ENCODE results near the gene SLU7. TPM values are rescaled to one million over a fixed set of nuclear protein-coding genes. Genes with fewer than 3 reads are reported as not detected.

The SLU7 gene
- total RNA-seq, 2 experiments from 2014 or later, result 50.1 to 54.6 TPM

GRCh38 chr5:160384681-160385080, 34.2 kb downstream of the SLU7 start:
- H3K27me3 Mint-ChIP-seq, result peaks cover 34% of the 10 kb centered on the region
- no peak for ATAC-seq

GRCh38 chr5:160382346-160382745, 36.5 kb downstream of the SLU7 start:
- DNase-seq (no peak), ATAC-seq (no peak)
- Mint-ChIP-seq H3K4me1 (no peaks in the 10 kb centered on the region), H3K27ac (no peak overlapping the region), H3K36me3 (no peaks in the 10 kb centered on the region), H3K4me3 (no peak overlapping the region), H3K27me3 (peaks cover 37% of the 10 kb centered on the region), H3K9me3 (ENCODE audit: low read depth) (peaks cover 4% of the 10 kb centered on the region)
- CTCF ChIA-PET, result no interaction called here

More at GRCh38 chr5:160384681-160385080, 34.2 kb downstream of the SLU7 start:
- CTCF ChIA-PET, result no interaction called here
- no peak overlapping the region for H3K4me3 Mint-ChIP-seq
- no peaks in the 10 kb centered on the region for H3K4me1 Mint-ChIP-seq
- no peak overlapping the region for H3K27ac Mint-ChIP-seq
- H3K9me3 Mint-ChIP-seq (ENCODE audit: low read depth), result peaks cover 5% of the 10 kb centered on the region
- DNase-seq, result no peak
- peaks cover 5% of the 10 kb centered on the region for H3K36me3 Mint-ChIP-seq

- CTCF ChIA-PET, result interaction anchor here (0.8 to 1.6 kb wide), 2 partner anchors 11 to 15 kb away, joined by 3 to 6 read pairs; no protein-coding TSS in a partner anchor
- Mint-ChIP-seq H3K27me3 (peaks cover 51% of the 10 kb centered on the region), H3K36me3 (no peaks in the 10 kb centered on the region), H3K27ac (no peak overlapping the region), H3K4me1 (no peaks in the 10 kb centered on the region), H3K4me3 (no peak overlapping the region), H3K9me3 (ENCODE audit: low read depth) (no peaks in the 10 kb centered on the region)
- DNase-seq (no peak), ATAC-seq (no peak)
Measured at GRCh38 chr5:160380041-160380440, 38.8 kb downstream of the SLU7 start.

- Mint-ChIP-seq H3K36me3 (no peaks in the 10 kb centered on the region), H3K27me3 (peaks cover 56% of the 10 kb centered on the region), H3K9me3 (ENCODE audit: low read depth) (no peaks in the 10 kb centered on the region), H3K4me1 (no peaks in the 10 kb centered on the region), H3K27ac (no peak overlapping the region), H3K4me3 (no peak overlapping the region)
- CTCF ChIA-PET, result interaction anchor here (1.6 kb wide), 1 partner anchor 12 kb away, joined by 6 read pairs; no protein-coding TSS in a partner anchor
- DNase-seq, result no peak
- no peak for ATAC-seq
Measured at GRCh38 chr5:160379511-160379910, 39.4 kb downstream of the SLU7 start.

- CTCF ChIA-PET, result interaction anchor here (0.9 to 1.4 kb wide), 2 partner anchors 11 to 13 kb away, joined by 3 to 4 read pairs; no protein-coding TSS in a partner anchor
Measured at GRCh38 chr5:160378330-160378729, 40.6 kb downstream of the SLU7 start.

GRCh38 chr5:160377651-160378050, 41.2 kb downstream of the SLU7 start:
- H3K9me3 Mint-ChIP-seq (ENCODE audit: low read depth), result no peaks in the 10 kb centered on the region
- CTCF ChIA-PET, result interaction anchor here (1.4 kb wide), 1 partner anchor 13 kb away, joined by 4 read pairs; no protein-coding TSS in a partner anchor
- DNase-seq, result no peak
- no peaks in the 10 kb centered on the region for H3K4me1 Mint-ChIP-seq
- ATAC-seq, result no peak
- H3K27me3 Mint-ChIP-seq, result peaks cover 72% of the 10 kb centered on the region
- H3K27ac Mint-ChIP-seq, result no peak overlapping the region
- H3K36me3 Mint-ChIP-seq, result no peaks in the 10 kb centered on the region
- H3K4me3 Mint-ChIP-seq, result no peak overlapping the region

More at GRCh38 chr5:160378330-160378729, 40.6 kb downstream of the SLU7 start:
- no peaks in the 10 kb centered on the region for H3K9me3 Mint-ChIP-seq (ENCODE audit: low read depth)
- H3K36me3 Mint-ChIP-seq, result no peaks in the 10 kb centered on the region
- H3K4me1 Mint-ChIP-seq, result no peaks in the 10 kb centered on the region
- DNase-seq (no peak), ATAC-seq (no peak)
- no peak overlapping the region for H3K27ac Mint-ChIP-seq
- H3K4me3 Mint-ChIP-seq, result no peak overlapping the region
- H3K27me3 Mint-ChIP-seq, result peaks cover 68% of the 10 kb centered on the region

- CTCF ChIA-PET, result no interaction called here
- Mint-ChIP-seq H3K36me3 (no peaks in the 10 kb centered on the region), H3K9me3 (ENCODE audit: low read depth) (no peaks in the 10 kb centered on the region), H3K4me3 (no peak overlapping the region), H3K27me3 (peaks cover 75% of the 10 kb centered on the region), H3K27ac (no peak overlapping the region), H3K4me1 (no peaks in the 10 kb centered on the region)
- ATAC-seq, result no peak
- no peak for DNase-seq
Measured at GRCh38 chr5:160376416-160376815, 42.5 kb downstream of the SLU7 start.

- Mint-ChIP-seq H3K27me3 (peaks cover 77% of the 10 kb centered on the region), H3K36me3 (no peaks in the 10 kb centered on the region), H3K4me3 (no peak overlapping the region), H3K4me1 (peaks cover 3% of the 10 kb centered on the region), H3K27ac (no peak overlapping the region), H3K9me3 (ENCODE audit: low read depth) (no peaks in the 10 kb centered on the region)
- ATAC-seq (no peak), DNase-seq (no peak)
- CTCF ChIA-PET, result no interaction called here
Measured at GRCh38 chr5:160375701-160376100, 43.2 kb downstream of the SLU7 start.

GRCh38 chr5:160375166-160375565, 43.7 kb downstream of the SLU7 start:
- ATAC-seq, result no peak
- H3K27ac Mint-ChIP-seq, result no peak overlapping the region
- no peaks in the 10 kb centered on the region for H3K36me3 Mint-ChIP-seq
- H3K27me3 Mint-ChIP-seq, result peaks cover 79% of the 10 kb centered on the region
- no peak for DNase-seq
- H3K4me1 Mint-ChIP-seq, result peaks cover 6% of the 10 kb centered on the region
- no peak overlapping the region for H3K4me3 Mint-ChIP-seq
- CTCF ChIA-PET, result no interaction called here
- no peaks in the 10 kb centered on the region for H3K9me3 Mint-ChIP-seq (ENCODE audit: low read depth)

GRCh38 chr5:160371294-160371693, 47.6 kb downstream of the SLU7 start:
- no peaks in the 10 kb centered on the region for H3K36me3 Mint-ChIP-seq
- DNase-seq, result no peak
- H3K9me3 Mint-ChIP-seq (ENCODE audit: low read depth), result no peaks in the 10 kb centered on the region
- no peak for ATAC-seq
- H3K4me3 Mint-ChIP-seq, result no peak overlapping the region
- no peak overlapping the region for H3K27ac Mint-ChIP-seq
- peaks cover 83% of the 10 kb centered on the region for H3K27me3 Mint-ChIP-seq
- peaks cover 9% of the 10 kb centered on the region for H3K4me1 Mint-ChIP-seq
- CTCF ChIA-PET, result no interaction called here

GRCh38 chr5:160370713-160371034, 48.2 kb downstream of the SLU7 start:
- CTCF ChIA-PET, result interaction anchor here (0.6 to 1.3 kb wide), 3 partner anchors 20 to 499 kb away, joined by 3 to 4 read pairs (median 4); no protein-coding TSS in a partner anchor
- DNase-seq, result no peak
- H3K4me1 Mint-ChIP-seq, result peaks cover 9% of the 10 kb centered on the region
- H3K4me3 Mint-ChIP-seq, result peak overlapping the region; percentile 27
- no peak overlapping the region for H3K27ac Mint-ChIP-seq
- H3K36me3 Mint-ChIP-seq, result no peaks in the 10 kb centered on the region
- no peak for ATAC-seq
- no peaks in the 10 kb centered on the region for H3K9me3 Mint-ChIP-seq (ENCODE audit: low read depth)
- peaks cover 80% of the 10 kb centered on the region for H3K27me3 Mint-ChIP-seq

- DNase-seq (no peak), ATAC-seq (peak; percentile 45)
- H3K36me3 Mint-ChIP-seq, result no peaks in the 10 kb centered on the region
- CTCF ChIA-PET, result interaction anchor here (0.6 to 1.3 kb wide), 4 partner anchors 21 to 499 kb away, joined by 3 to 4 read pairs (median 4); no protein-coding TSS in a partner anchor
- H3K4me3 Mint-ChIP-seq, result peak within 1 kb of the TSS; percentile 27
- no peaks in the 10 kb centered on the region for H3K9me3 Mint-ChIP-seq (ENCODE audit: low read depth)
- no peak within 1 kb of the TSS for H3K27ac Mint-ChIP-seq
- peaks cover 9% of the 10 kb centered on the region for H3K4me1 Mint-ChIP-seq
- H3K27me3 Mint-ChIP-seq, result peaks cover 77% of the 10 kb centered on the region
Measured at GRCh38 chr5:160369990-160370712, 48.7 kb downstream of the SLU7 start, which contains the start of gene C1QTNF2. C1QTNF2 (minus strand) TSS chr5:160370626; CDS start chr5:160355011, 15,615 bp downstream.

GRCh38 chr5:160367885-160368284, 51.0 kb downstream of the SLU7 start:
- no peak overlapping the region for H3K27ac Mint-ChIP-seq
- CTCF ChIA-PET, result interaction anchor here (1.1 to 1.4 kb wide), 2 partner anchors 22 to 23 kb away, joined by 3 to 5 read pairs; no protein-coding TSS in a partner anchor
- H3K27me3 Mint-ChIP-seq, result peaks cover 54% of the 10 kb centered on the region

GRCh38 chr5:160367261-160367660, 51.6 kb downstream of the SLU7 start:
- Mint-ChIP-seq H3K4me3 (no peak overlapping the region), H3K27ac (no peak overlapping the region), H3K36me3 (no peaks in the 10 kb centered on the region), H3K4me1 (peaks cover 9% of the 10 kb centered on the region), H3K9me3 (ENCODE audit: low read depth) (no peaks in the 10 kb centered on the region), H3K27me3 (peaks cover 48% of the 10 kb centered on the region)
- ATAC-seq (no peak), DNase-seq (no peak)
- CTCF ChIA-PET, result interaction anchor here (1.1 to 1.4 kb wide), 2 partner anchors 22 to 24 kb away, joined by 3 to 5 read pairs; no protein-coding TSS in a partner anchor

More at GRCh38 chr5:160367885-160368284, 51.0 kb downstream of the SLU7 start:
- Mint-ChIP-seq H3K9me3 (ENCODE audit: low read depth) (no peaks in the 10 kb centered on the region), H3K4me3 (no peak overlapping the region), H3K36me3 (no peaks in the 10 kb centered on the region), H3K4me1 (peaks cover 9% of the 10 kb centered on the region)
- ATAC-seq (no peak), DNase-seq (no peak)
